Esophagus squamous epithelium (tissue), 5 donors: ENCODE data around the gene SLC39A7. TPM values are rescaled to one million over a fixed set of nuclear protein-coding genes. Genes with fewer than 3 reads are reported as not detected.

Experiments
- DNase-seq: peaks from one replicate; lab custom pipeline; 2025; lab: John Stamatoyannopoulos, UW
- H3K27ac ChIP-seq, 4 donors: fragments of 200-600 bp; sonication (generic); one replicate each; pipeline ENCODE4 v1.5.1; 2016 to 2019; ENCODE audit warnings: mild to moderate bottlenecking in 1 of 4
- H3K27me3 ChIP-seq, 4 donors: fragments of 200-600 bp; sonication (generic); 1 replicate in 3 of 4; 2 replicates in 1 of 4; pipeline versions ENCODE4 v1.5.1 to v1.6.0; 2017 to 2021; ENCODE audit warnings: antibody characterized with exemption in 1 of 4
- H3K36me3 ChIP-seq, 3 donors: fragments of 200-600 bp; sonication (generic); one replicate each; pipeline ENCODE4 v1.5.1; 2016 to 2019
- H3K4me1 ChIP-seq, 3 donors: fragments of 200-600 bp; sonication (generic); one replicate each; pipeline ENCODE4 v1.5.1; 2017 to 2019
- H3K4me3 ChIP-seq, 4 donors: fragments of 200-600 bp; sonication (generic); 1 replicate in 3 of 4; 2 replicates in 1 of 4; pipeline ENCODE4 v1.5.1; 2016 to 2019; ENCODE audit warnings: mild to moderate bottlenecking in 2 of 4, moderate library complexity in 1 of 4
- H3K9me3 ChIP-seq, 3 donors: fragments of 200-600 bp; sonication (generic); one replicate each; pipeline ENCODE4 v1.5.1; 2016 to 2019
- POLR2A ChIP-seq, 4 donors: fragments of 450-650 bp; IDR thresholded peaks; one replicate each; pipeline ENCODE4 v1.6.1; 2017; ENCODE audit warnings: antibody characterized with exemption in 4 of 4, mild to moderate bottlenecking in 4 of 4, moderate library complexity in 3 of 4
- WGBS, 2 donors: methylation state at CpG; one replicate each; pipeline ENCODE4 v1.1.5; 2018; 5-methylcytosine and 5-hydroxymethylcytosine counted together
- intact Hi-C: fragments of 100-400 bp; cut with DNase I; formaldehyde crosslinking; loops from one replicate; pipeline ENCODE4 v1.15.0; 2022
- total RNA-seq, 4 donors: library from RNA; depleted of rRNA; stranded (reverse); fragments of >200 nt; gene quantifications; one replicate each; pipeline ENCODE4 v1.1.0, GENCODE V29; 2016
- TF ChIP-seq, protein P1 (sequence below), 6 experiments: fragments of 450-650 bp in 4 of 6; fragments of 200-600 bp in 2 of 6; sonication (generic) in 2 of 6; IDR thresholded peaks; one replicate each; pipeline ENCODE4 v1.5.1; 2016 to 2019; ENCODE audit warnings: antibody characterized with exemption in 6 of 6, mild to moderate bottlenecking in 4 of 6, moderate library complexity in 4 of 6
- donor health status: DM: yes; HTN: yes; CAD: no.

SLC39A7 gene
- total RNA-seq, 4 donors from 2014 or later: 43.1 to 72.4 (median 62.4) TPM

DNA sequence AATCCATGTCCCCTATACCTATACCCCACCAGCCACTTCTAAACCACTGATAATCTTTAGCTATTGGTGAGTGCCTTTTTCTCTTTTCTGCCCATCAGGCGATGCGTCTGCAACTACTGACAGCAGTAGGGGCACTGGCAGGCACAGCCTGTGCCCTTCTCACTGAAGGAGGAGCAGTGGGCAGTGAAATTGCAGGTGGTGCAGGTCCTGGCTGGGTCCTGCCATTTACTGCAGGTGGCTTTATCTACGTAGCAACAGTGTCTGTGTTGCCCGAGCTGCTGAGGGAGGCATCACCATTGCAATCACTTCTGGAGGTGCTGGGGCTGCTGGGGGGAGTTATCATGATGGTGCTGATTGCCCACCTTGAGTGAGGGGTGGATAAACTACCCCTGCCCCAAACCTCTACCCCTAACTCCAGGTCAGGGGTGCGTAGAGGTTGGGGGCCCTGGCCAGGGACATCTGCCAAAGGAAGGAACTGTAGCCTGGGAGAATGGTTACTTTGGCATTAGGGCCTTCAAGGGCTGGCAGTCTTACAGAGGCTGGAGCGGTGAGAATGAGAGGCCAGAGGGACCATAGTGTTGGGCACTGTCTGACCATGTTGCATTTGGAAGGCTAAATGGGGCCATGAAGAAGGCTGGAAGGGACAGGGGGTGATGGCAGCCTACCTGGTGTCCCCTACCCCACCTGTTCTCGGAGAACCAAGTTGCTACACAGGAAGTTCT, 2.9 kb downstream of the SLC39A7 start:
- 74 to 91% methylated on average over 5 to 6 of the region's 7 CpGs for WGBS, 2 donors
- intact Hi-C loops: no loop called here
- H3K4me1 ChIP-seq: peaks cover 43 to 83% (median 48%) of the 10 kb centered on the region in 3 donors
- DNase-seq: no peak
- H3K36me3 ChIP-seq: peaks cover 14 to 21% (median 17%) of the 10 kb centered on the region in 3 donors
- TF ChIP-seq POLR2A (IDR thresholded peaks at IDR 0.05): no peak
- TF ChIP-seq, protein P1, sequence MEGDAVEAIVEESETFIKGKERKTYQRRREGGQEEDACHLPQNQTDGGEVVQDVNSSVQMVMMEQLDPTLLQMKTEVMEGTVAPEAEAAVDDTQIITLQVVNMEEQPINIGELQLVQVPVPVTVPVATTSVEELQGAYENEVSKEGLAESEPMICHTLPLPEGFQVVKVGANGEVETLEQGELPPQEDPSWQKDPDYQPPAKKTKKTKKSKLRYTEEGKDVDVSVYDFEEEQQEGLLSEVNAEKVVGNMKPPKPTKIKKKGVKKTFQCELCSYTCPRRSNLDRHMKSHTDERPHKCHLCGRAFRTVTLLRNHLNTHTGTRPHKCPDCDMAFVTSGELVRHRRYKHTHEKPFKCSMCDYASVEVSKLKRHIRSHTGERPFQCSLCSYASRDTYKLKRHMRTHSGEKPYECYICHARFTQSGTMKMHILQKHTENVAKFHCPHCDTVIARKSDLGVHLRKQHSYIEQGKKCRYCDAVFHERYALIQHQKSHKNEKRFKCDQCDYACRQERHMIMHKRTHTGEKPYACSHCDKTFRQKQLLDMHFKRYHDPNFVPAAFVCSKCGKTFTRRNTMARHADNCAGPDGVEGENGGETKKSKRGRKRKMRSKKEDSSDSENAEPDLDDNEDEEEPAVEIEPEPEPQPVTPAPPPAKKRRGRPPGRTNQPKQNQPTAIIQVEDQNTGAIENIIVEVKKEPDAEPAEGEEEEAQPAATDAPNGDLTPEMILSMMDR (IDR thresholded peaks at IDR 0.05): no peak
- H3K27ac ChIP-seq: peak overlapping the region in 3 of 4 donors; percentile 91 to 93 (median 92)
- peak overlapping the region in 2 of 4 donors; percentile 78 to 82 for H3K4me3 ChIP-seq
- no peaks in the 10 kb centered on the region for H3K9me3 ChIP-seq
- H3K27me3 ChIP-seq: no peaks in the 10 kb centered on the region

DNA sequence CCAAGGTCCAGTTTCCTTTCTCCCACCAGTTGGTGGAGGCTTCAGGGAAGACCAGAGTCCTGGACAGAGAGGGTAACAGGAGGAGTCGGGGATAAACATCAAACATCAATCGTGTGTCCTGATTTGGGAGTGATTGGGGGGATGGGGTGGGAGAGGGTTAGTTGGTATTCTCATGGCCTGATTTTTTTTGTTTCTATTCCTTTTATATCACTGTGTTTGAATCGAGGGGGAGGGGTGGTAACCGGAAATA, 3.4 kb downstream of the SLC39A7 start:
- WGBS, 2 donors: 9 to 12% methylated on average over 4 of the region's 4 CpGs
- Histone ChIP-seq H3K27me3 (no peaks in the 10 kb centered on the region), H3K36me3 (peaks cover 14 to 21% (median 17%) of the 10 kb centered on the region in 3 donors), H3K27ac (peak overlapping the region; percentile 79 to 93 (median 92)), H3K4me1 (peaks cover 42 to 83% (median 51%) of the 10 kb centered on the region in 3 donors), H3K4me3 (peak overlapping the region; percentile 75 to 85 (median 80)), H3K9me3 (no peaks in the 10 kb centered on the region)
- no peak for TF ChIP-seq POLR2A (IDR thresholded peaks at IDR 0.05)
- TF ChIP-seq, protein P1 (IDR thresholded peaks at IDR 0.05): no peak
- no peak for DNase-seq
- intact Hi-C loops: no loop called here

DNA sequence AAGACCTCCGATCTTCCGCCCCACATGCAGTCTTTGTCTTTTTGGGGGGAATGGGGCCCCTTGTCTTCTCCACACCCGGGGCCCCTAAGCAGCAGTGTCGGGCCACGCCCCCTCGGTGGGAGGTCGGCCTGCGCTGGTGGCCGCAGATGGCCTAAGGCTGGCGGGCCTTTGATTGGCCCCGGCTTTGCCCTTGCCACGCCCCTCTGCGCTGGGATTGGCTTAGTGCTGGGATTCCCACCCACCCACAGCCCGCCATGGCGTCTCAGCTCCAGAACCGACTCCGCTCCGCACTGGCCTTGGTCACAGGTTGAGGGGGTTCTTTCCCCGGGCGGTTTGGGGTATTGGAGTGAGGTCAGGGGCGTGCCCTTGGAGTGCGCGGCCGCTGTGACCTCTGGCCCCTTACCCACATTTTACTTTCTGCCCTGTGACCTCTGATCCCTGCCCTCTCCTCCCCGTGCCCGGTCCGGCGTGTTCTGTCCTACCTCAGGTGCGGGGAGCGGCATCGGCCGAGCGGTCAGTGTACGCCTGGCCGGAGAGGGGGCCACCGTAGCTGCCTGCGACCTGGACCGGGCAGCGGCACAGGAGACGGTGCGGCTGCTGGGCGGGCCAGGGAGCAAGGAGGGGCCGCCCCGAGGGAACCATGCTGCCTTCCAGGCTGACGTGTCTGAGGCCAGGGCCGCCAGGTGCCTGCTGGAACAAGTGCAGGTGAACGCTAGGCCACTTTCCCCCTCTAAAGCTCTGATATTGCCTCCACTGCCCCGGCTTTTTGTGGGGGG, 3.9 kb downstream of the SLC39A7 start, which contains the start of gene HSD17B8:
TSS of gene HSD17B8 (plus strand) at position 241 of the 776 bp plus-strand sequence. CDS start at position 255, 14 bp downstream.
- H3K4me1 ChIP-seq: peaks cover 38 to 83% (median 46%) of the 10 kb centered on the region in 3 donors
- TF ChIP-seq, protein P1 (IDR thresholded peaks at IDR 0.05): no peak
- TF ChIP-seq POLR2A (IDR thresholded peaks at IDR 0.05): peak in 1 of 4 donors; percentile 72
- peak; percentile 74 for DNase-seq

DNA sequence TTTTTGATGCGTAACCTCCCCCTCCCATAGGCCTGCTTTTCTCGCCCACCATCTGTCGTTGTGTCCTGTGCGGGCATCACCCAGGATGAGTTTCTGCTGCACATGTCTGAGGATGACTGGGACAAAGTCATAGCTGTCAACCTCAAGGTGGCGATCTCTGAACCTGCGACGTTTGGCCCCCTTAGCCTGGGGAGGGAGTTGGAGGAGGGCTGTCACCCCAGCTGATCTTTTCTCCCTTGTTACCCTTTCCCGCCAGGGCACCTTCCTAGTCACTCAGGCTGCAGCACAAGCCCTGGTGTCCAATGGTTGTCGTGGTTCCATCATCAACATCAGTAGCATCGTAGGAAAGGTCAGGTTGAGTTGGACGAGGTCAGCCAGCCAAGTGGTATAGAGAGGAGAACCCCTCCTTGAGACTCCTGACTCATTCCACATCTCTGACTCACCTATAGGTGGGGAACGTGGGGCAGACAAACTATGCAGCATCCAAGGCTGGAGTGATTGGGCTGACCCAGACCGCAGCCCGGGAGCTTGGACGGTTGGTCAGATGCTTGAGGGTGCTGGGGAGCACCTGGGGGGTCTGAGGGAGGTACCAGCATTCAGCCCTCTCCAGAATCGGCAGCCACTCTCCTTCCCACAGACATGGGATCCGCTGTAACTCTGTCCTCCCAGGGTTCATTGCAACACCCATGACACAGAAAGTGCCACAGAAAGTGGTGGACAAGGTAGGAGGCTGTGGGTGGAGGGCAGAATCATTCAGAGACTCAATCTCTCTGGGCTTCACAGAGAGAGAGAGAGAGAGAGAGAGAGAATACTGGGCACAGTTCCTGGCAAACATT, 4.7 kb downstream of the SLC39A7 start:
- no peak for DNase-seq
- peaks cover 14 to 33% (median 17%) of the 10 kb centered on the region in 3 donors for H3K36me3 ChIP-seq
- peak overlapping the region; percentile 79 to 93 (median 92) for H3K27ac ChIP-seq
- TF ChIP-seq POLR2A (IDR thresholded peaks at IDR 0.05): no peak
- TF ChIP-seq, protein P1 (IDR thresholded peaks at IDR 0.05): no peak
- no peaks in the 10 kb centered on the region for H3K27me3 ChIP-seq
- H3K4me3 ChIP-seq: peak overlapping the region; percentile 75 to 85 (median 80)
- intact Hi-C loops: no loop called here
- peaks cover 38 to 85% (median 44%) of the 10 kb centered on the region in 3 donors for H3K4me1 ChIP-seq
- WGBS, 2 donors: 24 to 26% methylated on average over 5 to 7 of the region's 17 CpGs
- H3K9me3 ChIP-seq: no peaks in the 10 kb centered on the region

More for the DNA sequence above, 3.9 kb downstream of the SLC39A7 start, which contains the start of gene HSD17B8:
- H3K27ac ChIP-seq: peak within 1 kb of the TSS; percentile 79 to 93 (median 92)
- H3K27me3 ChIP-seq: no peaks in the 10 kb centered on the region
- H3K4me3 ChIP-seq: peak within 1 kb of the TSS; percentile 75 to 85 (median 80)
- WGBS, 2 donors: 0 to 6% methylated on average over 3 to 9 of the region's 48 CpGs
- intact Hi-C loops: no loop called here
- H3K9me3 ChIP-seq: no peaks in the 10 kb centered on the region
- H3K36me3 ChIP-seq: peaks cover 14 to 25% (median 17%) of the 10 kb centered on the region in 3 donors
